IMR-90 (cell line): ENCODE results near the gene CEP41. TPM values are rescaled to one million over a fixed set of nuclear protein-coding genes. Genes with fewer than 3 reads are reported as not detected.

Experiments
- microRNA-seq, 2 experiments: library from miRNA; stranded (forward) in 1 of 2; unstranded in 1 of 2; fragments of 10-50 nt in 1 of 2; fragments of <30 nt in 1 of 2; gene quantifications in 1 of 2; microRNA quantifications in 1 of 2; one replicate each; pipeline versions ENCODE3 to v1.1.0; 2013 to 2020; ENCODE audit not compliant: insufficient read depth in 1 of 2, insufficient read length in 1 of 2, unreplicated experiment in 1 of 2
- polyA plus RNA-seq, 3 experiments: library from polyadenylated mRNA; depleted of rRNA; stranded (reverse); fragments of >200 nt; gene quantifications; 2 replicates each; pipeline ENCODE4 v1.2.3, GENCODE V29; 2012; ENCODE audit warnings: low replicate concordance in 1 of 3
- small RNA-seq, 5 experiments: library from RNA; depleted of rRNA; stranded (forward); fragments of <200 nt; gene quantifications; one replicate each; pipeline ENCODE3, GENCODE V24; 2012
- total RNA-seq: library from RNA; depleted of rRNA; stranded (reverse); fragments of >200 nt; gene quantifications from 2 replicates; pipeline ENCODE4 v1.2.3, GENCODE V29; 2012; rRNA removed

CEP41 gene
- total and polyA plus RNA-seq, 2 of the 4 experiments (the other 2 are of a cell fraction) = 12.2 to 21.9 TPM

Small RNA genes within 50 kb of the gene (microRNA-seq; reads per million reads assigned to microRNA genes)
- gene RF02148 (ENCODE audit: insufficient read depth, insufficient read length) (not detected), gene RF02149 (ENCODE audit: insufficient read depth, insufficient read length) (not detected), gene RF02150 (ENCODE audit: insufficient read depth, insufficient read length) (not detected)

Small RNA genes within 50 kb of the gene (small RNA-seq; reads per million reads assigned to genes)
- gene RF02148 = 0 reads per million in 5 experiments
- 0 reads per million in 5 experiments for gene RF02149
- 0 reads per million in 5 experiments for gene RF02150

Other genes starting within 250 kb of the CEP41 start
- 11.1 and 11.3 TPM in 2 replicates for gene TMEM209, start 235.6 kb downstream of the CEP41 start, total RNA-seq
- 8.0 and 8.4 TPM in 2 replicates for gene TMEM209, start 235.6 kb downstream of the CEP41 start, polyA plus RNA-seq (2012; rRNA removed)
- not detected in 2 replicates for gene SSMEM1, start 233.2 kb downstream of the CEP41 start, total RNA-seq
- 0.07 TPM in 1 of 2 replicates, not detected in the other for gene SSMEM1, start 233.2 kb downstream of the CEP41 start, polyA plus RNA-seq (2012; rRNA removed)
- gene CPA2, start 174.2 kb downstream of the CEP41 start, total RNA-seq = not detected in 2 replicates
- 0.05 TPM in 1 of 2 replicates, not detected in the other for gene CPA2, start 174.2 kb downstream of the CEP41 start, polyA plus RNA-seq (2012; rRNA removed)
- gene CPA4, start 147.9 kb downstream of the CEP41 start, total RNA-seq = 365 and 382 TPM in 2 replicates
- gene CPA4, start 147.9 kb downstream of the CEP41 start, polyA plus RNA-seq (2012; rRNA removed) = 287 and 316 TPM in 2 replicates
- under 0.01 TPM in 1 of 2 replicates, not detected in the other for gene CPA5, start 96.2 kb downstream of the CEP41 start, total RNA-seq
- 0.53 and 0.86 TPM in 2 replicates for gene CPA5, start 96.2 kb downstream of the CEP41 start, polyA plus RNA-seq (2012; rRNA removed)
- gene CPA1, start 60.5 kb downstream of the CEP41 start, total RNA-seq = not detected in 2 replicates
- not detected in 2 replicates for gene CPA1, start 60.5 kb downstream of the CEP41 start, polyA plus RNA-seq (2012; rRNA removed)
- gene MEST, start 51.1 kb upstream of the CEP41 start, total RNA-seq = 231 and 317 TPM in 2 replicates
- gene MEST, start 51.1 kb upstream of the CEP41 start, polyA plus RNA-seq (2012; rRNA removed) = 167 and 219 TPM in 2 replicates
- gene COPG2, start 227.7 kb upstream of the CEP41 start, total RNA-seq = 41.7 and 50.0 TPM in 2 replicates
- gene COPG2, start 227.7 kb upstream of the CEP41 start, polyA plus RNA-seq (2012; rRNA removed) = 15.3 and 18.1 TPM in 2 replicates
- gene TSGA13, start 245.5 kb upstream of the CEP41 start, total RNA-seq = not detected in 2 replicates
- gene TSGA13, start 245.5 kb upstream of the CEP41 start, polyA plus RNA-seq (2012; rRNA removed) = not detected in 2 replicates